Right lung (tissue), 5 donors: Measurements from ENCODE around the gene PIH1D2. TPM values are rescaled to one million over a fixed set of nuclear protein-coding genes. Genes with fewer than 3 reads are reported as not detected.

ENCODE experiments used
- polyA plus RNA-seq, 5 donors: library from polyadenylated mRNA; unstranded; fragments of 120-200 nt; gene quantifications; one replicate each; pipeline versions ENCODE4 v1.2.1 to v1.2.3, GENCODE V29; 2013; ENCODE audit warnings: inconsistent platforms in 1 of 5, low replicate concordance in 1 of 5; ENCODE audit not compliant: insufficient read length in 5 of 5, insufficient read depth in 1 of 5

Gene PIH1D2
- polyA plus RNA-seq, 5 donors: 6.5 to 11.2 (median 8.7) TPM

Other genes with a start within 250 kb of the PIH1D2 start
- gene ALG9, start 202.4 kb downstream of the PIH1D2 start, polyA plus RNA-seq: 10 to 100 TPM; 37.1 to 54.3 (median 44.7) TPM
- gene FDXACB1, start 194.9 kb downstream of the PIH1D2 start, polyA plus RNA-seq: 1 to 10 TPM; 4.5 to 5.7 (median 4.6) TPM
- 10 to 100 TPM; 40.0 to 45.6 (median 42.4) TPM for gene CFAP68, start 194.5 kb downstream of the PIH1D2 start, polyA plus RNA-seq
- gene CRYAB, start 162.2 kb downstream of the PIH1D2 start, polyA plus RNA-seq: 10 to 100 TPM; 26.1 to 60.8 (median 30.9) TPM
- gene HSPB2, start 161.3 kb downstream of the PIH1D2 start, polyA plus RNA-seq: 10 to 100 TPM in 1 of 5 donors, 1 to 10 TPM in 4; 2.1 to 10.9 (median 5.3) TPM
- gene C11orf52, start 155.1 kb downstream of the PIH1D2 start, polyA plus RNA-seq: 10 to 100 TPM in 3 of 5 donors, 1 to 10 TPM in 2; 7.0 to 12.3 (median 11.5) TPM
- gene DIXDC1, start 136.7 kb downstream of the PIH1D2 start, polyA plus RNA-seq: 10 to 100 TPM; 16.4 to 29.5 (median 25.3) TPM
- 10 to 100 TPM; 28.4 to 35.6 (median 34.3) TPM for gene DLAT, start 48.6 kb downstream of the PIH1D2 start, polyA plus RNA-seq
- gene NKAPD1, start 282 bp upstream of the PIH1D2 start, polyA plus RNA-seq: 10 to 100 TPM; 39.9 to 64.6 (median 53.5) TPM
- 10 to 100 TPM; 56.4 to 74.3 (median 62.1) TPM for gene TIMM8B, start 12.7 kb upstream of the PIH1D2 start, polyA plus RNA-seq
- 100 to 1,000 TPM; 114 to 145 (median 120) TPM for gene SDHD, start 12.9 kb upstream of the PIH1D2 start, polyA plus RNA-seq
- gene IL18, start 90.1 kb upstream of the PIH1D2 start, polyA plus RNA-seq: 1 to 10 TPM; 1.3 to 5.2 (median 1.4) TPM
- gene TEX12, start 93.4 kb upstream of the PIH1D2 start, polyA plus RNA-seq: under 1 TPM in 4 of 5 donors, not detected in 1; 0.10 to 0.48 (median 0.31) TPM
- gene BCO2, start 101.5 kb upstream of the PIH1D2 start, polyA plus RNA-seq: 10 to 100 TPM in 1 of 5 donors, 1 to 10 TPM in 4; 7.8 to 10.6 (median 9.0) TPM
- 10 to 100 TPM; 33.9 to 47.8 (median 40.3) TPM for gene PTS, start 152.4 kb upstream of the PIH1D2 start, polyA plus RNA-seq
- gene PLET1, start 186.8 kb upstream of the PIH1D2 start, polyA plus RNA-seq: not detected